Nephron (organoid): Measurements from ENCODE around the gene LCAT.
A peak's percentile ranks its signal among the peaks of the same experiment; 100 is the strongest.

Experiments used
- H3K27ac Mint-ChIP-seq, 3 experiments: 2 replicates each; pipeline ENCODE4 v1.8.0; 2020; ENCODE audit warnings: mixed read lengths in 3 of 3, mild to moderate bottlenecking in 2 of 3, moderate library complexity in 1 of 3
- H3K27me3 Mint-ChIP-seq: 2 replicates; pipeline ENCODE4 v1.8.0; 2021; ENCODE audit warnings: low read depth, mild to moderate bottlenecking, moderate library complexity, mixed read lengths
- H3K36me3 Mint-ChIP-seq: 2 replicates; pipeline ENCODE4 v1.8.0; 2020; ENCODE audit warnings: low read depth, mixed read lengths
- H3K4me1 Mint-ChIP-seq: 2 replicates; pipeline ENCODE4 v1.8.0; 2020; ENCODE audit warnings: mixed read lengths
- H3K4me3 Mint-ChIP-seq, 3 experiments: 2 replicates each; pipeline ENCODE4 v1.8.0; 2020; ENCODE audit warnings: mild to moderate bottlenecking in 3 of 3, mixed read lengths in 3 of 3, moderate library complexity in 2 of 3
- H3K9me3 Mint-ChIP-seq: 2 replicates; pipeline ENCODE4 v1.8.0; 2020; ENCODE audit warnings: mixed read lengths
- TF ChIP-seq, protein P1 (sequence below), 3 experiments: fragments of 200-600 bp; sonication (generic); IDR thresholded peaks; one replicate each; pipeline ENCODE4 v1.5.0; 2021; ENCODE audit warnings: antibody characterized with exemption in 3 of 3; ENCODE audit not compliant: unreplicated experiment in 3 of 3

LCAT gene, protein sequence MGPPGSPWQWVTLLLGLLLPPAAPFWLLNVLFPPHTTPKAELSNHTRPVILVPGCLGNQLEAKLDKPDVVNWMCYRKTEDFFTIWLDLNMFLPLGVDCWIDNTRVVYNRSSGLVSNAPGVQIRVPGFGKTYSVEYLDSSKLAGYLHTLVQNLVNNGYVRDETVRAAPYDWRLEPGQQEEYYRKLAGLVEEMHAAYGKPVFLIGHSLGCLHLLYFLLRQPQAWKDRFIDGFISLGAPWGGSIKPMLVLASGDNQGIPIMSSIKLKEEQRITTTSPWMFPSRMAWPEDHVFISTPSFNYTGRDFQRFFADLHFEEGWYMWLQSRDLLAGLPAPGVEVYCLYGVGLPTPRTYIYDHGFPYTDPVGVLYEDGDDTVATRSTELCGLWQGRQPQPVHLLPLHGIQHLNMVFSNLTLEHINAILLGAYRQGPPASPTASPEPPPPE

DNA sequence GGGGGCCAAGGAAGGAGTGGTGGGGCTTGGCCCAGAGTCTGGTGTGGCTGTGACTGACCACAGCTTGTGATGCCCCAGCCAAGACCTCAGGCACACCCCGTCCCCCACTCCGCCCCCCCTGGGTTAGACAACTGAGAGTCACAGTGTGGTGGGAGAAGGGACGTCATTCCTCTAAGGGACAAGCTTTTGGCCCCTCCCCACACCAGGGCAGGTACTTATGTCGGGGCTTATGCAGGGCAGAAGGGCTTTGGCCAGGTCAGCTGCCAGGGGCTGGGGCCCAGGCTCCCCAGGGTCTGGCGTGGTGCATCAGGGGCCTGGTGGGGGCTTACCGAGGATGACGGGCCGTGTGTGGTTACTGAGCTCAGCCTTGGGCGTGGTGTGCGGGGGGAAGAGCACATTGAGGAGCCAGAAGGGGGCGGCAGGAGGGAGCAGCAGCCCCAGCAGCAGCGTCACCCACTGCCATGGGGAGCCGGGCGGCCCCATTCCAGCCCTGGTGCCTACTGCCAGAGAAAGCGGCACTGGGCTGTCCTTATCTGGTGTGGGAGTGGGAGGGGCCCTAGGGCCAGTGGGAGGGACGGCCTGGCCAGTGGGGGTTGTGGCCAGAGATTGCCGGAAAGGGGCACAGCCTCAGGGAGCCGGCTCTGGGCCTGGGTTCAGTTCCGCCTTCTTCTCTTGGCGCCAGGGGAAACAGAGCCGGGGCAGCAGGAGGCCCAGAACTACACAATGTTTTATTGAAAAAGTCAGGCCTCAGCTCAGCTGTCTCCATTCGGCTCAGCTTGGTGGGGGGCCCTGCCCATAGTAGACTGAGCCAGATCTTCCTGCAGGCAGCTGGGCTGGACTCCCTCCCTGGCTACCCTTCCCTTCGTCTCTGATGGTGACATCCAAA is at the start of gene LCAT:
LCAT (minus strand) TSS at position 502 of the 886 bp plus-strand sequence; CDS start at position 483, 19 bp downstream.
- Mint-ChIP-seq H3K9me3 (no peaks in the 10 kb centered on the region), H3K27ac (peak within 1 kb of the TSS in 1 of 3 experiments; percentile 29), H3K4me1 (no peaks in the 10 kb centered on the region), H3K4me3 (no peak within 1 kb of the TSS), H3K27me3 (no peaks in the 10 kb centered on the region), H3K36me3 (peaks cover 10% of the 10 kb centered on the region)
- TF ChIP-seq, protein P1, sequence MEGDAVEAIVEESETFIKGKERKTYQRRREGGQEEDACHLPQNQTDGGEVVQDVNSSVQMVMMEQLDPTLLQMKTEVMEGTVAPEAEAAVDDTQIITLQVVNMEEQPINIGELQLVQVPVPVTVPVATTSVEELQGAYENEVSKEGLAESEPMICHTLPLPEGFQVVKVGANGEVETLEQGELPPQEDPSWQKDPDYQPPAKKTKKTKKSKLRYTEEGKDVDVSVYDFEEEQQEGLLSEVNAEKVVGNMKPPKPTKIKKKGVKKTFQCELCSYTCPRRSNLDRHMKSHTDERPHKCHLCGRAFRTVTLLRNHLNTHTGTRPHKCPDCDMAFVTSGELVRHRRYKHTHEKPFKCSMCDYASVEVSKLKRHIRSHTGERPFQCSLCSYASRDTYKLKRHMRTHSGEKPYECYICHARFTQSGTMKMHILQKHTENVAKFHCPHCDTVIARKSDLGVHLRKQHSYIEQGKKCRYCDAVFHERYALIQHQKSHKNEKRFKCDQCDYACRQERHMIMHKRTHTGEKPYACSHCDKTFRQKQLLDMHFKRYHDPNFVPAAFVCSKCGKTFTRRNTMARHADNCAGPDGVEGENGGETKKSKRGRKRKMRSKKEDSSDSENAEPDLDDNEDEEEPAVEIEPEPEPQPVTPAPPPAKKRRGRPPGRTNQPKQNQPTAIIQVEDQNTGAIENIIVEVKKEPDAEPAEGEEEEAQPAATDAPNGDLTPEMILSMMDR (IDR thresholded peaks at IDR 0.05; ENCODE audit: unreplicated experiment in 3 of 3) = no peak

DNA sequence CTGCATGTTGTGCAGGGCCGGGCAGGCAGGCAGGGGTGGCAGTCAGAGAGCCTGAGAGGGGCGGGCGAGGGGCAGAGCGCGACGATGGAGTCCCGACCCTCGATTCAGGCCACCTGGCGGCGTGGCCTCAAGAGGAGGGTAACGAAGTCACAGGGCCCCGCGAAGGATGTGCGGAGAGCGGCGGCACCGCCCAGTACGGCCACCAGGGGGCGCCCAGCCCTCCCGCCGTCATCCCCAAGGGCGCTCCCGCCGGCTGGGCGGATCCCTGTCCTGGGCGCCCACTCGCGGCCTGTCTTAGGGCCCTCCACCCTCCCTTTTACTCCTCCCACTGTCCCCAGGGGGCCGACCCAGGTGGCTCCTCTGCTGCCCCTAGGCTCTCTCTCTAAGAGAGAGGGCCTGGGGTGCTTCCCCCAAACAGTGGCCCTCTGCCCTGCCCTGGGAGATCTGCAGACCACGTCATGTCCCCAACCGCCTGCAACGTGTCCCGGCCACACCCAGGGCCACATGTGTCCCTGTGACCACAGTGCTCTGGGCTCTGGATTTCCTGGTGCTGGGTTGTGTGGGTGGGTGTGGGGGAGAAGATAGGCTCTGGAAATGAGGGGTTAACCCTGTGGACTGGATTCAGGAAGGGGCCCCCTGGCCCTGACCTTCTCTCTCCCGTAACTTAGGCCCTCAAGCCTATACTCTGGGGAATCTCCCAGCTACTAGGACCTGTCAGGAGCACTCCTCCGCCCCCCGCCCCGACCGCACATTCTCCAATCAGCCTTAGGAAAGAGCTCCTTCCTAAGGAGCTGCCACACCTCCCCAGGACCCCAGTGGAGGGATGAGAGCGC is 49.5 kb upstream of the LCAT start:
- Mint-ChIP-seq H3K9me3 (no peaks in the 10 kb centered on the region), H3K27ac (no peak overlapping the region), H3K27me3 (peaks cover 7% of the 10 kb centered on the region), H3K4me3 (peak overlapping the region; percentile 3 to 45 (median 35)), H3K36me3 (no peaks in the 10 kb centered on the region), H3K4me1 (no peaks in the 10 kb centered on the region)
- TF ChIP-seq, protein P1 (IDR thresholded peaks at IDR 0.05; ENCODE audit: unreplicated experiment in 3 of 3) = peak; percentile 97 to 98 (median 98)

DNA sequence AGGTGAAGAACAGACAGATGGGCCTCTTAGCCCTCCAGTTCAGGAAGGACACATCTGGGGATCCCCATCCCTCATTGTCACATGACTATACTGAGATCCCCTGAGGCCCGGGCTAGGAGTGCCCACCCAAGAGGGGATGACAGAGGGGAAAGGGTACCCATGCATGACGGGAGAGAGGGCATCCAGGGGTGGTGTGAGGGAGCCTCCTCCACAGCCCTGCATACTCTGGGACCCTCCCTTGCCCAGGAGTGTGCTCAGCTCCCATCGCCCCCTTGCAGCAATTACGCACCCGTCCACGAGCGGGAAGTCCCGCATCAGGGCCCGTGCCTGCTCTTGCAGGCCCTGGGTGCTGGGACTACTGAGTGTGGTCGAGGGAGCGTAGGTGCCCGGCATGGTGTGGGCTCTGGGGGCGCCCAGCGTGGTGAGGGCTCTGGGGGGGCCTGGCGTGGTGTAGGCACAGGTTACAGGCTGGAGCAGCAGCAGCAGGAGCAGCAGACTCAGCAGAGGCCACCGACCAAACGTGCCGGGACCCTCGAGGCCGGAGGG is 48.8 kb upstream of the LCAT start:
- Mint-ChIP-seq H3K4me3 (no peak overlapping the region), H3K27me3 (peaks cover 7% of the 10 kb centered on the region), H3K27ac (no peak overlapping the region), H3K4me1 (peaks cover 3% of the 10 kb centered on the region), H3K36me3 (no peaks in the 10 kb centered on the region), H3K9me3 (no peaks in the 10 kb centered on the region)
- TF ChIP-seq, protein P1 (IDR thresholded peaks at IDR 0.05; ENCODE audit: unreplicated experiment in 3 of 3) = no peak

DNA sequence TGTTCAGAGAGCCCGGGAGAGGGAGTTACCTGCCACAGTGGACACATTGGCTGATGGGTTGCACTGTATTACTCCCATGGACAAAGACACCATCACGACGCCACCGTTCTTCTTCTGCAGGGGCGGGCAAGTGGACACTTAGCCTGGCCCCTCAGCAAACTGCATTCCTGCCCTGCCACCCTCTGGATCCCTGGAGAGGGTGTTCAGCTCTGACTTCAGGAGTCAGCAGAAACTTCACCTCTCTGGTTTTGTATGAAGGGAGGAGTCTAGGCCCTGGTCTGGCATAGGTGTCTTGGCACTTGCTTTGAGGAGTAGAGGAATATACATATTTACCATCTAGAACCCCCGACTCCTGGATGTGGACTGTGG is 46.1 kb upstream of the LCAT start:
- peaks cover 9% of the 10 kb centered on the region for H3K4me1 Mint-ChIP-seq
- H3K27ac Mint-ChIP-seq = no peak overlapping the region
- H3K9me3 Mint-ChIP-seq = no peaks in the 10 kb centered on the region
- no peaks in the 10 kb centered on the region for H3K36me3 Mint-ChIP-seq
- no peak overlapping the region for H3K4me3 Mint-ChIP-seq
- H3K27me3 Mint-ChIP-seq = peaks cover 3% of the 10 kb centered on the region
- TF ChIP-seq, protein P1 (IDR thresholded peaks at IDR 0.05; ENCODE audit: unreplicated experiment in 3 of 3) = no peak

DNA sequence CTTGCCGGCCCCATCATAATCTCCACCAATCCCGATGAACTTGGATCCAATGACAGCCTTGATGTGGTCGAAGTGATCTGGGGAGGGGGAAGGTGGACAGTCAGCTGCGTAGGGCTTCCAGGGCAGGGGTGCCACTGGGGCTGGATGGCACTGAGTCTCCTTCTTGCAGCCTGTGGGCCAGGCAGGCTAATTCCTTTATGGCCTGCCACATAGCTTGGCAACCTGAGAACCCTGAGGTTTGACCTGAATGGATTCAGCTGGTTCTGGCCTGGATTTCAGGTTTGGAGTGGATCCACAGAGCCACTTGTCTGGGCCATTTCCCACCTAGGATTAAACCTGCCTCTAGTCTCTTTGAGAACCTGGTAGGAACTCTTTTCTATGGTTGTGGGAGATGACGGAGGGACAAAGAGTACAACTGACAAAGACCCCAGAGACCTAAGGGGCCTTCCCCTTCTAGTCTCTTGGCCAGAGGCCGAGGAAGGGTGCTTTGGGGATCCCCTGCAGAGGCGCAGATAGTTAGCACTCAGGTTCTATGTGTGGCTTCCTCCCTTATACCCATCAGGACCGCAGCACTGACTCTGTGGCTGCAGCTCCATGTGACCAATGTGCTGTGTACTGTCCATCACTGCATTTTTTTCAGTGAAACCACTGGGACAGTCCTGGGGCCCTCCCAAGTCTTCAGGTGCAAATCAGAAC is 45.5 kb upstream of the LCAT start:
- H3K4me3 Mint-ChIP-seq = no peak overlapping the region
- H3K36me3 Mint-ChIP-seq = no peaks in the 10 kb centered on the region
- TF ChIP-seq, protein P1 (IDR thresholded peaks at IDR 0.05; ENCODE audit: unreplicated experiment in 3 of 3) = no peak
- peaks cover 12% of the 10 kb centered on the region for H3K4me1 Mint-ChIP-seq
- no peak overlapping the region for H3K27ac Mint-ChIP-seq
- no peaks in the 10 kb centered on the region for H3K9me3 Mint-ChIP-seq
- H3K27me3 Mint-ChIP-seq = peaks cover 3% of the 10 kb centered on the region
